Natural killer cell (primary cell): ENCODE measurements around the gene CA11. TPM values are rescaled to one million over a fixed set of nuclear protein-coding genes. Genes with fewer than 3 reads are reported as not detected.

Experiments used
- ATAC-seq, 3 donors: fragments of 150-1000 bp in 2 of 3; fragments of 200-7000 bp in 1 of 3; cut with Tn5 transposase; 1 replicate in 1 of 3; 2 replicates in 2 of 3; pipeline ENCODE4 v1.10.0; 2021; ENCODE audit warnings: mild to moderate bottlenecking in 2 of 3, moderate library complexity in 2 of 3
- DNase-seq, 2 donors: peaks; one replicate each; pipeline versions ENCODE4 v3.0.0 to v3.0.0-alpha.2; 2013 to 2021; ENCODE audit warnings: mixed read lengths in 1 of 2
- H3K27ac ChIP-seq: one replicate; pipeline ENCODE4 v1.5.1; 2013; ENCODE audit warnings: mild to moderate bottlenecking, low read length
- H3K27me3 ChIP-seq: one replicate; pipeline ENCODE4 v1.6.1; 2013; ENCODE audit warnings: low read length; ENCODE audit not compliant: control insufficient read depth, insufficient read depth
- H3K36me3 ChIP-seq: one replicate; pipeline ENCODE4 v1.6.1; 2013; ENCODE audit warnings: low read length; ENCODE audit not compliant: control insufficient read depth, insufficient read depth
- H3K4me1 ChIP-seq: one replicate; pipeline ENCODE4 v1.6.1; 2013; ENCODE audit warnings: low read length; ENCODE audit not compliant: control insufficient read depth, insufficient read depth
- H3K4me3 ChIP-seq: one replicate; pipeline ENCODE4 v1.5.1; 2013; ENCODE audit warnings: low read length
- H3K9me3 ChIP-seq: one replicate; pipeline ENCODE4 v1.6.1; 2013; ENCODE audit warnings: low read length; ENCODE audit not compliant: control insufficient read depth, insufficient read depth
- H3K27ac Mint-ChIP-seq, 2 donors: one replicate each; pipeline ENCODE4 v1.8.0; 2022; ENCODE audit warnings: mild to moderate bottlenecking in 2 of 2, mixed read lengths in 2 of 2, moderate library complexity in 1 of 2
- H3K27me3 Mint-ChIP-seq, 2 donors: one replicate each; pipeline ENCODE4 v1.8.0; 2022; ENCODE audit warnings: low read depth in 2 of 2, mixed read lengths in 2 of 2
- H3K36me3 Mint-ChIP-seq: one replicate; pipeline ENCODE4 v1.8.0; 2022; ENCODE audit warnings: mixed read lengths
- H3K4me1 Mint-ChIP-seq, 2 donors: one replicate each; pipeline ENCODE4 v1.8.0; 2022; ENCODE audit warnings: mixed read lengths in 2 of 2
- H3K4me3 Mint-ChIP-seq: one replicate; pipeline ENCODE4 v1.8.0; 2022; ENCODE audit warnings: mild to moderate bottlenecking, moderate library complexity, mixed read lengths
- H3K9me3 Mint-ChIP-seq, 2 donors: one replicate each; pipeline ENCODE4 v1.8.0; 2022; ENCODE audit warnings: mixed read lengths in 2 of 2
- CTCF ChIP-seq: fragments of 200-600 bp; IDR thresholded peaks from one replicate; pipeline ENCODE4 v1.8.0; 2022; ENCODE audit warnings: antibody characterized with exemption
- WGBS: methylation state at CpG from one replicate; pipeline ENCODE4 v1.1.7; 2013; ENCODE audit warnings: missing lambda C conversion rate; ENCODE audit not compliant: insufficient coverage; 5-methylcytosine and 5-hydroxymethylcytosine counted together
- intact Hi-C: fragments of 100-400 bp; cut with micrococcal nuclease; formaldehyde crosslinking; loops from one replicate; pipeline ENCODE4 v1.14.2; 2022
- total RNA-seq, 4 donors: library from RNA; stranded (reverse); fragments of 120-200 nt in 1 of 4; gene quantifications; one replicate each; pipeline versions ENCODE4 v1.2.3 to v1.2.4, GENCODE V29; 2013 to 2022

CA11 gene
- total RNA-seq, 3 donors from 2014 or later (not counting 1 experiment from before 2014, with no cell fraction given), result 9.2 to 11.9 (median 11.0) TPM

GRCh38 chr19:48661711-48662090, 15.7 kb upstream of the CA11 start:
- Mint-ChIP-seq H3K9me3 (no peaks in the 10 kb centered on the region), H3K4me3 (no peak overlapping the region), H3K36me3 (no peaks in the 10 kb centered on the region), H3K27me3 (peaks cover 0 to 3% of the 10 kb centered on the region in 2 donors), H3K27ac (peak overlapping the region in 1 of 2 donors; percentile 90), H3K4me1 (peaks cover 8% of the 10 kb centered on the region in 2 donors)
- intact Hi-C loops, result loop anchor here (2.0 kb wide), 1 partner anchor 15 kb away; the partner anchor contains the start of gene CA11
- ATAC-seq (no peak), DNase-seq (no peak)
- no peak overlapping the region for H3K4me3 ChIP-seq
- no peak overlapping the region for H3K27ac ChIP-seq
- TF ChIP-seq CTCF, result no peak
- no peaks in the 10 kb centered on the region for H3K36me3 ChIP-seq
- 95% methylated on average over 50 of the region's 50 CpGs for WGBS
- peaks cover 17% of the 10 kb centered on the region for H3K4me1 ChIP-seq
- H3K27me3 ChIP-seq, result no peaks in the 10 kb centered on the region
- no peaks in the 10 kb centered on the region for H3K9me3 ChIP-seq

- H3K27me3 Mint-ChIP-seq, result peaks cover 0 to 3% of the 10 kb centered on the region in 2 donors
- H3K36me3 Mint-ChIP-seq, result no peaks in the 10 kb centered on the region
- H3K27ac Mint-ChIP-seq, result peak overlapping the region; percentile 90
These were observed 15.1 kb upstream of the CA11 start for GRCh38 chr19:48660852-48661710.

GRCh38 chr19:48659768-48660167, 13.8 kb upstream of the CA11 start:
- H3K4me1 ChIP-seq, result peaks cover 17% of the 10 kb centered on the region
- intact Hi-C loops, result loop anchor here (2.0 kb wide), 1 partner anchor 13 kb away; the partner anchor contains the start of gene CA11
- no peak for DNase-seq
- H3K9me3 ChIP-seq, result no peaks in the 10 kb centered on the region
- no peak overlapping the region for H3K27ac ChIP-seq
- TF ChIP-seq CTCF, result no peak
- Mint-ChIP-seq H3K4me3 (no peak overlapping the region), H3K4me1 (peaks cover 8% of the 10 kb centered on the region in 2 donors), H3K27ac (no peak overlapping the region), H3K36me3 (no peaks in the 10 kb centered on the region), H3K27me3 (peaks cover 0 to 3% of the 10 kb centered on the region in 2 donors), H3K9me3 (no peaks in the 10 kb centered on the region)
- H3K27me3 ChIP-seq, result no peaks in the 10 kb centered on the region
- H3K4me3 ChIP-seq, result no peak overlapping the region
- H3K36me3 ChIP-seq, result no peaks in the 10 kb centered on the region
- no peak for ATAC-seq
- 82% methylated on average over 5 of the region's 5 CpGs for WGBS

More at GRCh38 chr19:48660852-48661710, 15.1 kb upstream of the CA11 start:
- Histone ChIP-seq H3K36me3 (no peaks in the 10 kb centered on the region), H3K27ac (peak overlapping the region; percentile 69), H3K27me3 (no peaks in the 10 kb centered on the region), H3K4me1 (peaks cover 17% of the 10 kb centered on the region), H3K4me3 (peak overlapping the region; percentile 1), H3K9me3 (no peaks in the 10 kb centered on the region)
- peak; percentile 67 to 92 for DNase-seq
- peak; percentile 89 to 94 (median 90) for ATAC-seq
- H3K4me3 Mint-ChIP-seq, result peak overlapping the region; percentile 79
- WGBS, result 45% methylated on average over 35 of the region's 35 CpGs
- intact Hi-C loops, result loop anchor here (2.0 kb wide), 1 partner anchor 14 kb away; the partner anchor contains the start of gene CA11
- no peak for TF ChIP-seq CTCF
- peaks cover 8% of the 10 kb centered on the region in 2 donors for H3K4me1 Mint-ChIP-seq
- H3K9me3 Mint-ChIP-seq, result no peaks in the 10 kb centered on the region
